Pancreas (tissue), 10 donors: ENCODE data around the gene GFPT1. TPM values are rescaled to one million over a fixed set of nuclear protein-coding genes. Genes with fewer than 3 reads are reported as not detected.
A peak's percentile ranks its signal among the peaks of the same experiment; 100 is the strongest.

Source experiments
- ATAC-seq, 4 donors: fragments of 200-7000 bp; cut with Tn5 transposase; one replicate each; pipeline versions ENCODE4 v1.8.0 to v1.9.1; 2020; ENCODE audit warnings: mild to moderate bottlenecking in 4 of 4, moderate library complexity in 4 of 4
- DNase-seq, 6 donors: peaks; one replicate each; pipeline ENCODE4 v3.0.0-alpha.2; 2020
- FAIRE-seq: peaks from 2 replicates; lab custom pipeline; 2012; peaks lifted over from hg19 to GRCh38; lab: Jason Lieb, UNC
- H3K27ac ChIP-seq, 4 donors: fragments of 200-600 bp; sonication (generic); 1 replicate in 3 of 4; 2 replicates in 1 of 4; pipeline versions ENCODE4 v1.5.0 to v1.8.0; 2020
- H3K27me3 ChIP-seq, 4 donors: fragments of 200-600 bp; one replicate each; pipeline ENCODE4 v1.8.0; 2021
- H3K36me3 ChIP-seq, 3 donors: fragments of 200-600 bp; sonication (generic) in 1 of 3; one replicate each; pipeline versions ENCODE4 v1.5.0 to v1.8.0; 2020 to 2021
- H3K4me1 ChIP-seq, 3 donors: fragments of 200-600 bp; one replicate each; pipeline ENCODE4 v1.8.0; 2021
- H3K4me3 ChIP-seq, 4 donors: fragments of 200-600 bp; sonication (generic) in 2 of 4; one replicate each; pipeline versions ENCODE4 v1.5.0 to v1.8.0; 2020 to 2021
- H3K9me3 ChIP-seq, 4 donors: fragments of 200-600 bp; one replicate each; pipeline ENCODE4 v1.8.0; 2021
- WGBS, 2 donors: extraction: QIAGEN DNeasy Blood & Tissue Kit; methylation state at CpG; one replicate each; pipeline ENCODE4 v1.1.7; 2013; 5-methylcytosine and 5-hydroxymethylcytosine counted together
- intact Hi-C, 3 donors: fragments of 100-400 bp; cut with DNase I; formaldehyde crosslinking; loops; one replicate each; pipeline versions ENCODE4 v1.11.1 to v1.14.2; 2022
- polyA plus RNA-seq, 2 donors: library from polyadenylated mRNA; stranded (reverse); fragments of 200-250 nt; gene quantifications; one replicate each; pipeline ENCODE4 v1.2.3, GENCODE V29; 2013
- total RNA-seq, 6 donors: library from RNA; stranded (reverse); fragmentation: NEBNext Ultra II Directional in 4 of 6; extraction: Animal tissue kit (Norgen Biotek cat#: 25700) in 4 of 6; gene quantifications; one replicate each; pipeline versions ENCODE4 v1.2.1 to v1.2.4, GENCODE V29; 2021 to 2023
- TF ChIP-seq, protein P1 (sequence below), 4 donors: fragments of 200-600 bp; sonication (generic) in 3 of 4; IDR thresholded peaks; one replicate each; pipeline versions ENCODE4 v1.5.0 to v1.8.0; 2021; ENCODE audit warnings: antibody characterized with exemption in 4 of 4
- donor health status: healthy with polysubstance abuse.
- donor health status: DM: no; HTN: no; CAD: no; lungs with moderate emphysema.
- donor health status: DM: no; HTN: no; CAD: no.
- donor health status: control.
- donor health status: control.
- donor health status: Bipolar disorder and iron deficiency.
- donor health status: DM: yes; HTN: yes; CAD: no.
- donor health status: DM: no; HTN: no; CAD: no.
- donor health status: DM: no; HTN: no; CAD: no.
- donor health status: DM: yes; HTN: yes; CAD: no.

GFPT1 gene
- total and polyA plus RNA-seq, 8 donors = 7.8 to 78.0 (median 40.2) TPM

- intact Hi-C loops = loop anchor here in 1 of 3 donors (10.0 kb wide), 1 partner anchor 52 kb away; the partner anchor contains the start of gene NFU1
- H3K36me3 ChIP-seq = no peaks in the 10 kb centered on the region
- DNase-seq (no peak), FAIRE-seq (no peak), ATAC-seq (no peak)
- H3K9me3 ChIP-seq = no peaks in the 10 kb centered on the region
- no peaks in the 10 kb centered on the region for H3K27me3 ChIP-seq
- peak overlapping the region in 2 of 4 donors; percentile 48 to 69 for H3K27ac ChIP-seq
- TF ChIP-seq, protein P1, sequence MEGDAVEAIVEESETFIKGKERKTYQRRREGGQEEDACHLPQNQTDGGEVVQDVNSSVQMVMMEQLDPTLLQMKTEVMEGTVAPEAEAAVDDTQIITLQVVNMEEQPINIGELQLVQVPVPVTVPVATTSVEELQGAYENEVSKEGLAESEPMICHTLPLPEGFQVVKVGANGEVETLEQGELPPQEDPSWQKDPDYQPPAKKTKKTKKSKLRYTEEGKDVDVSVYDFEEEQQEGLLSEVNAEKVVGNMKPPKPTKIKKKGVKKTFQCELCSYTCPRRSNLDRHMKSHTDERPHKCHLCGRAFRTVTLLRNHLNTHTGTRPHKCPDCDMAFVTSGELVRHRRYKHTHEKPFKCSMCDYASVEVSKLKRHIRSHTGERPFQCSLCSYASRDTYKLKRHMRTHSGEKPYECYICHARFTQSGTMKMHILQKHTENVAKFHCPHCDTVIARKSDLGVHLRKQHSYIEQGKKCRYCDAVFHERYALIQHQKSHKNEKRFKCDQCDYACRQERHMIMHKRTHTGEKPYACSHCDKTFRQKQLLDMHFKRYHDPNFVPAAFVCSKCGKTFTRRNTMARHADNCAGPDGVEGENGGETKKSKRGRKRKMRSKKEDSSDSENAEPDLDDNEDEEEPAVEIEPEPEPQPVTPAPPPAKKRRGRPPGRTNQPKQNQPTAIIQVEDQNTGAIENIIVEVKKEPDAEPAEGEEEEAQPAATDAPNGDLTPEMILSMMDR (IDR thresholded peaks at IDR 0.05) = no peak
- H3K4me3 ChIP-seq = no peak overlapping the region
- H3K4me1 ChIP-seq = peaks cover 2 to 30% (median 22%) of the 10 kb centered on the region in 3 donors
- 30 to 40% methylated on average over 2 of the region's 2 CpGs for WGBS, 2 donors
Observed at GRCh38 chr2:69382547-69382946, 4.5 kb downstream of the GFPT1 start.

GRCh38 chr2:69381337-69381737 is 5.7 kb downstream of the GFPT1 start:
- peak in 1 of 4 donors; percentile 4 for ATAC-seq
- Histone ChIP-seq H3K27me3 (no peaks in the 10 kb centered on the region), H3K4me1 (peaks cover 2 to 34% (median 20%) of the 10 kb centered on the region in 3 donors), H3K36me3 (no peaks in the 10 kb centered on the region), H3K9me3 (no peaks in the 10 kb centered on the region), H3K4me3 (no peak overlapping the region), H3K27ac (peak overlapping the region in 1 of 4 donors; percentile 69)
- FAIRE-seq = no peak
- intact Hi-C loops = loop anchor here in 1 of 3 donors (10.0 kb wide), 1 partner anchor 53 kb away; the partner anchor contains the start of gene NFU1
- DNase-seq = no peak
- TF ChIP-seq, protein P1 (IDR thresholded peaks at IDR 0.05) = no peak
- WGBS, 2 donors = 84 to 94% methylated on average over 1 of the region's 1 CpG

DNA sequence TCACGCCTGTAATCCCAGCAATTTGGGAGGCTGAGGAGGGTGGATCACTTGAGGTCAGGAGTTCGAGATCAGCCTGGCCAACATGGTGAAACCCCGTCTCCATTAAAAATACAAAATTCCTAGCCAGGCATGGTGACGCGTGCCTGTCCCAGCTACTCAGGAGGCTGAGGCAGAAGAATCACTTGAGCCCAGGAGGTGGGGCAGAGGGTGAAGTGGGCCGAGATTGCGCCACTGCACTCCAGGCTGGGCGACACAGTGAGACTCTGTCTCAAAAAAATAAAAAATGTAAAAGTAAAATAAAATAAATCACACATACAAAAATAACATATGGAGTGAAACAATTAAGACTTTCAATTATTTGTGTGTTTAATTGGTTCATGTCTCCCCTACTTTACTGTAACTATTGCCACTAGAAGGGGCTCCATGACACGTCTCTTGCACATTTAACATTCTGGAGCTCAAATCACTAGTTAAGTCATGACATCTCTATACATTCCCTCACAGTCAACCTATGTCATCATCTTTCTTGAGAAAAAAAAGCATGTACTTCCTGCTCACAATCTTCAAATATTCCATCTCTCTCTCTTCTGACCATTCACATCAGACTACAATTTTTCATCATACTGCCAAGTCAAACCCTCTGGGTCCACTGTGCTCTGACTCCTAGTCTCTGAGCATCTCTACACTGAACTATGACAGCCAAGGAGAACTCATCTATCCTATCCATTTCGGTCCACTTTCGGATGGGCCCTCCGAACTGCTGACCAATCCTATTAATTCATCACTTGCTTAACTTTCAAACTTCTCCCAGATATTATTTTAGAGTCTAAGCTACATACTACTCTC is 6.7 kb downstream of the GFPT1 start:
- H3K4me3 ChIP-seq = no peak overlapping the region
- intact Hi-C loops = loop anchor here in 1 of 3 donors (10.0 kb wide), 1 partner anchor 55 kb away; the partner anchor contains the start of gene NFU1
- no peaks in the 10 kb centered on the region for H3K36me3 ChIP-seq
- TF ChIP-seq, protein P1 (IDR thresholded peaks at IDR 0.05) = no peak
- ATAC-seq (no peak), FAIRE-seq (no peak), DNase-seq (no peak)
- no peaks in the 10 kb centered on the region for H3K9me3 ChIP-seq
- no peaks in the 10 kb centered on the region for H3K27me3 ChIP-seq
- peaks cover 2 to 43% (median 28%) of the 10 kb centered on the region in 3 donors for H3K4me1 ChIP-seq
- H3K27ac ChIP-seq = peak overlapping the region in 1 of 4 donors; percentile 10
- WGBS, 2 donors = 82 to 91% methylated on average over 12 of the region's 12 CpGs

DNA sequence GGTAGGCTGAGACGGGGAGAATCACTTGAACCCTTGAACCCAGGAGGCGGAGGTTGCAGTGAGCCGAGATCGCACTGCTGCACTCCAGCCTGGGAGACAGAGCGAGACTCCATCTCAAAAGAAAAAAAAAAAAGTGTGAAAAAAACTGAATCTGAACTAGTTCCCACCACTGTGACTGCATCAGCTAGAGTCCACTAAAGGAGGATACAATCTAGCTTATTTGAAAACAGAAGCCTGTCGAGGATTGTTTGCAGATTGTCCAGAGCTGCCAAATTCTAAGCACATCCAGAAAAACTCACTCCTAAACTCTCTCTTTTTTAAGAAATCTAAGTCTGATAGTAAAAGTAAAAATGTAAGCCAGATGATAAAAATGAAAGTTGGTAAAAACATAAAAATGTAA is 10.6 kb downstream of the GFPT1 start:
- Histone ChIP-seq H3K4me3 (no peak overlapping the region), H3K27me3 (no peaks in the 10 kb centered on the region), H3K36me3 (peaks cover 0 to 8% (median under 1%) of the 10 kb centered on the region in 3 donors), H3K4me1 (peaks cover 6 to 27% (median 25%) of the 10 kb centered on the region in 3 donors), H3K27ac (peak overlapping the region in 2 of 4 donors; percentile 16 to 54), H3K9me3 (no peaks in the 10 kb centered on the region)
- ATAC-seq (peak; percentile 37 to 41 (median 38)), FAIRE-seq (no peak), DNase-seq (no peak)
- WGBS, 2 donors = 72 to 81% methylated on average over 6 of the region's 6 CpGs
- intact Hi-C loops = no loop called here
- TF ChIP-seq, protein P1 (IDR thresholded peaks at IDR 0.05) = no peak
